Measurements from ENCODE around the gene SLC36A1.

The SLC36A1 gene

GRCh38 chr5:151483647-151484046 lies 36.2 kb downstream of the SLC36A1 start:
- TF ChIP-seq CTCF (conservative IDR thresholded peaks at IDR 0.05; ENCODE audit: low read depth, low read length), result no peak
- no peak for DNase-seq (ENCODE audit: low read depth)
- no peak overlapping the region for H3K4me3 ChIP-seq (ENCODE audit: low read length)

DNA sequence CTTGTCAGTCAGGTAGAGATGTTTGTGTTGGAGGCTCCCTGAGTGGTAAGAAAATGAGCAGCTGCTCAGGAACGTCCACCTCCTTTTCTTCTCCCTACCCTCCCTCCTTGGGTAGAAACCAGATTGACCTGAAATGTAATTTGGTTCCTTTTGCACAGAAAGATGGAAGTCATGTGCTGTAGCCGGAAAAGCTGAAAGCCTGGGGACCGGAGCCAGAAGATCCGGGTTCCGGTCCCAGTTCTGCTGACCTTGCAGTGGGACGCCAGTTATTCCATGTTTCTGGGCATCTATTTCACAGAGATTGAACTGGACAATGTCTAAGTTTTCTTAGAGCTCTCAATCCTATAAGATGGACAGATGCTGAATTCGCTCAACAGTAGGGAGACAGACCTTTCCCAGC lies 40.1 kb downstream of the SLC36A1 start:
- no peak for DNase-seq (ENCODE audit: low read depth)
- no peak overlapping the region for H3K4me3 ChIP-seq (ENCODE audit: low read length)
- TF ChIP-seq CTCF (conservative IDR thresholded peaks at IDR 0.05; ENCODE audit: low read depth, low read length), result no peak

GRCh38 chr5:151490627-151491026 lies 43.2 kb downstream of the SLC36A1 start:
- no peak for DNase-seq (ENCODE audit: low read depth)
- no peak overlapping the region for H3K4me3 ChIP-seq (ENCODE audit: low read length)
- no peak for TF ChIP-seq CTCF (conservative IDR thresholded peaks at IDR 0.05; ENCODE audit: low read depth, low read length)

- DNase-seq (ENCODE audit: low read depth), result no peak
- no peak for TF ChIP-seq CTCF (conservative IDR thresholded peaks at IDR 0.05; ENCODE audit: low read depth, low read length)
- no peak overlapping the region for H3K4me3 ChIP-seq (ENCODE audit: low read length)
These were observed 43.7 kb downstream of the SLC36A1 start for GRCh38 chr5:151491062-151491461.

- DNase-seq (ENCODE audit: low read depth), result peak; percentile 13
- TF ChIP-seq CTCF (conservative IDR thresholded peaks at IDR 0.05; ENCODE audit: low read depth, low read length), result no peak
- H3K4me3 ChIP-seq (ENCODE audit: low read length), result no peak overlapping the region
These were observed 45.3 kb downstream of the SLC36A1 start for GRCh38 chr5:151492729-151493128.

- no peak for DNase-seq (ENCODE audit: low read depth)
- H3K4me3 ChIP-seq (ENCODE audit: low read length), result no peak overlapping the region
- TF ChIP-seq CTCF (conservative IDR thresholded peaks at IDR 0.05; ENCODE audit: low read depth, low read length), result no peak
These were observed 46.3 kb downstream of the SLC36A1 start for GRCh38 chr5:151493665-151494064.

GRCh38 chr5:151495320-151495719 lies 47.9 kb downstream of the SLC36A1 start:
- no peak overlapping the region for H3K4me3 ChIP-seq (ENCODE audit: low read length)
- no peak for TF ChIP-seq CTCF (conservative IDR thresholded peaks at IDR 0.05; ENCODE audit: low read depth, low read length)
- DNase-seq (ENCODE audit: low read depth), result no peak
